WTC11 (cell line): Measurements from ENCODE around the gene LVRN.

Source experiments
- FOXJ3 ChIP-seq: sonication (generic); formaldehyde crosslinking; IDR thresholded peaks from 2 replicates; pipeline ENCODE4 v1.9.0; 2021; ENCODE audit warnings: missing genetic modification reagents, mild to moderate bottlenecking, borderline replicate concordance
- FOXK1 ChIP-seq: sonication (generic); formaldehyde crosslinking; IDR thresholded peaks from 2 replicates; pipeline ENCODE4 v1.8.0; 2022; ENCODE audit warnings: mild to moderate bottlenecking, moderate library complexity, missing genetic modification reagents
- SP1 ChIP-seq: sonication (generic); formaldehyde crosslinking; conservative IDR thresholded peaks from 2 replicates; pipeline ENCODE4 v1.8.1; 2022; ENCODE audit warnings: missing genetic modification reagents
- TEAD4 ChIP-seq: sonication (generic); formaldehyde crosslinking; IDR thresholded peaks from 2 replicates; pipeline ENCODE4 v1.8.0; 2022; ENCODE audit warnings: mild to moderate bottlenecking, missing genetic modification reagents
- ZNF121 ChIP-seq: sonication (generic); formaldehyde crosslinking; IDR thresholded peaks from 2 replicates; pipeline ENCODE4 v1.8.0; 2023; ENCODE audit warnings: missing genetic modification reagents
- ZNF423 ChIP-seq: fragments of 250-450 bp; sonication (Bioruptor Pico); IDR thresholded peaks from 2 replicates; pipeline ENCODE4 v2.1.2; 2022; ENCODE audit warnings: mild to moderate bottlenecking, moderate library complexity
- TF ChIP-seq, protein P1 (sequence below): fragments of 200-600 bp; IDR thresholded peaks from 2 replicates; pipeline ENCODE4 v1.8.0; 2022; ENCODE audit warnings: antibody characterized with exemption
- TF ChIP-seq, protein P2 (sequence below): sonication (generic); formaldehyde crosslinking; IDR thresholded peaks from 2 replicates; pipeline ENCODE4 v1.8.1; 2022; ENCODE audit warnings: low read depth, mild to moderate bottlenecking, moderate library complexity, missing genetic modification reagents, borderline replicate concordance
- TF ChIP-seq, protein P3 (sequence below): sonication (generic); formaldehyde crosslinking; IDR thresholded peaks from 2 replicates; pipeline ENCODE4 v1.8.1; 2023; ENCODE audit warnings: mild to moderate bottlenecking, moderate library complexity, missing genetic modification reagents

DNA sequence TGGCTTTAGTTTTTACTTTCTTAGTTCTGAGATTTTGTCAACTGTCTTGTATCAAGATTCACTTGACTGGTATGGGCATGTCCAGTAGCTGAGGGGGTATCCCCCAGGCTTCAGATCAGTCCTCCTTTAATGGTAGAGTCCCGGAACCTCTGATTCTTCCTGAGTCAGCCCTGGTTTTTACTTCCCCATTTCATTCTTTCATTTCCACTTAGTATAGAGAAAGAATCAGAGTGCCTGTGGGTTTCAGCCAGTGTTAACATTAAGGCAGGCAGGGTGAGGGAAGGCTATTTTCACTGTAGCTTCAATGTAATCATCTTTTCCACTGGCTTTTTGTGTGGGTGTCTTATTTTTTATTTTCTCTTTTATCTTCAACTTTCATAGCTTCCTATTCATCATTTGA, 114.2 kb downstream of the LVRN start:
- TF ChIP-seq, protein P1, sequence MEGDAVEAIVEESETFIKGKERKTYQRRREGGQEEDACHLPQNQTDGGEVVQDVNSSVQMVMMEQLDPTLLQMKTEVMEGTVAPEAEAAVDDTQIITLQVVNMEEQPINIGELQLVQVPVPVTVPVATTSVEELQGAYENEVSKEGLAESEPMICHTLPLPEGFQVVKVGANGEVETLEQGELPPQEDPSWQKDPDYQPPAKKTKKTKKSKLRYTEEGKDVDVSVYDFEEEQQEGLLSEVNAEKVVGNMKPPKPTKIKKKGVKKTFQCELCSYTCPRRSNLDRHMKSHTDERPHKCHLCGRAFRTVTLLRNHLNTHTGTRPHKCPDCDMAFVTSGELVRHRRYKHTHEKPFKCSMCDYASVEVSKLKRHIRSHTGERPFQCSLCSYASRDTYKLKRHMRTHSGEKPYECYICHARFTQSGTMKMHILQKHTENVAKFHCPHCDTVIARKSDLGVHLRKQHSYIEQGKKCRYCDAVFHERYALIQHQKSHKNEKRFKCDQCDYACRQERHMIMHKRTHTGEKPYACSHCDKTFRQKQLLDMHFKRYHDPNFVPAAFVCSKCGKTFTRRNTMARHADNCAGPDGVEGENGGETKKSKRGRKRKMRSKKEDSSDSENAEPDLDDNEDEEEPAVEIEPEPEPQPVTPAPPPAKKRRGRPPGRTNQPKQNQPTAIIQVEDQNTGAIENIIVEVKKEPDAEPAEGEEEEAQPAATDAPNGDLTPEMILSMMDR: no peak
- TF ChIP-seq, protein P2, sequence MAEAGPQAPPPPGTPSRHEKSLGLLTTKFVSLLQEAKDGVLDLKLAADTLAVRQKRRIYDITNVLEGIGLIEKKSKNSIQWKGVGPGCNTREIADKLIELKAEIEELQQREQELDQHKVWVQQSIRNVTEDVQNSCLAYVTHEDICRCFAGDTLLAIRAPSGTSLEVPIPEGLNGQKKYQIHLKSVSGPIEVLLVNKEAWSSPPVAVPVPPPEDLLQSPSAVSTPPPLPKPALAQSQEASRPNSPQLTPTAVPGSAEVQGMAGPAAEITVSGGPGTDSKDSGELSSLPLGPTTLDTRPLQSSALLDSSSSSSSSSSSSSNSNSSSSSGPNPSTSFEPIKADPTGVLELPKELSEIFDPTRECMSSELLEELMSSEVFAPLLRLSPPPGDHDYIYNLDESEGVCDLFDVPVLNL: no peak
- TF ChIP-seq SP1 (CRISPR knock-in tag): no peak
- TF ChIP-seq FOXK1 (CRISPR knock-in tag): no peak
- TF ChIP-seq FOXJ3 (CRISPR knock-in tag): no peak
- TF ChIP-seq TEAD4 (CRISPR knock-in tag): no peak
- no peak for TF ChIP-seq ZNF121 (CRISPR knock-in tag)
- TF ChIP-seq, protein P3, sequence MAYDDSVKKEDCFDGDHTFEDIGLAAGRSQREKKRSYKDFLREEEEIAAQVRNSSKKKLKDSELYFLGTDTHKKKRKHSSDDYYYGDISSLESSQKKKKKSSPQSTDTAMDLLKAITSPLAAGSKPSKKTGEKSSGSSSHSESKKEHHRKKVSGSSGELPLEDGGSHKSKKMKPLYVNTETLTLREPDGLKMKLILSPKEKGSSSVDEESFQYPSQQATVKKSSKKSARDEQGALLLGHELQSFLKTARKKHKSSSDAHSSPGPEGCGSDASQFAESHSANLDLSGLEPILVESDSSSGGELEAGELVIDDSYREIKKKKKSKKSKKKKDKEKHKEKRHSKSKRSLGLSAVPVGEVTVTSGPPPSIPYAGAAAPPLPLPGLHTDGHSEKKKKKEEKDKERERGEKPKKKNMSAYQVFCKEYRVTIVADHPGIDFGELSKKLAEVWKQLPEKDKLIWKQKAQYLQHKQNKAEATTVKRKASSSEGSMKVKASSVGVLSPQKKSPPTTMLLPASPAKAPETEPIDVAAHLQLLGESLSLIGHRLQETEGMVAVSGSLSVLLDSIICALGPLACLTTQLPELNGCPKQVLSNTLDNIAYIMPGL (CRISPR knock-in tag): no peak
- no peak for TF ChIP-seq ZNF423 (CRISPR knock-in tag)
